ENCODE results near the gene MITF.

GRCh38 chr3:69938061-69938460 is 198.8 kb downstream of the MITF start:
- TF ChIP-seq CTCF (IDR thresholded peaks at IDR 0.05; ENCODE audit: poor library complexity, severe bottlenecking) = no peak
- TF ChIP-seq EZH2 (IDR thresholded peaks at IDR 0.05; ENCODE audit: borderline replicate concordance, insufficient read depth, low read length, poor library complexity, severe bottlenecking) = no peak
- TF ChIP-seq SMC3 (conservative IDR thresholded peaks at IDR 0.05; ENCODE audit: poor library complexity) = no peak
- no peak for TF ChIP-seq RAD21 (conservative IDR thresholded peaks at IDR 0.05)
- TF ChIP-seq MXI1 (conservative IDR thresholded peaks at IDR 0.05; ENCODE audit: poor library complexity, severe bottlenecking) = no peak
- no peak for TF ChIP-seq REST (IDR thresholded peaks at IDR 0.05; ENCODE audit: borderline replicate concordance)
